T-cell (primary cell): ENCODE measurements around the gene GABRG3. TPM values are rescaled to one million over a fixed set of nuclear protein-coding genes. Genes with fewer than 3 reads are reported as not detected.

Experiments used
- ATAC-seq, 4 experiments: fragments of 200-7000 bp in 3 of 4; fragments of 150-1000 bp in 1 of 4; cut with Tn5 transposase; replicated peaks in 1 of 4; 1 replicate in 3 of 4; 2 replicates in 1 of 4; pipeline ENCODE4 v1.10.0; 2021; ENCODE audit warnings: moderate library complexity in 3 of 4, mild to moderate bottlenecking in 2 of 4, moderate number of reproducible peaks in 1 of 4
- CTCF ChIA-PET, 2 donors: fragments of 300-600 bp; sonication (Branson Sonifier 250); formaldehyde crosslinking; loops; one replicate each; lab custom pipeline; 2022; ENCODE audit warnings: antibody characterized with exemption in 2 of 2; lab: Charles Lee
- POLR2A ChIA-PET, 2 donors: fragments of 300-600 bp; sonication (Branson Sonifier 250); formaldehyde crosslinking; loops; one replicate each; lab custom pipeline; 2022; ENCODE audit warnings: antibody characterized with exemption in 2 of 2; lab: Charles Lee
- DNase-seq, 35 experiments: peaks; one replicate each; pipeline versions ENCODE4 v3.0.0 to v3.0.0-alpha.2; 2013 to 2023
- H3K27ac ChIP-seq: one replicate; pipeline ENCODE4 v1.5.1; 2013; ENCODE audit warnings: low read length
- H3K27me3 ChIP-seq, 2 experiments: replicated peaks in 1 of 2; 1 replicate in 1 of 2; 2 replicates in 1 of 2; pipeline versions ENCODE4 v1.6.1 to v1.7.0; 2013; ENCODE audit warnings: low read length in 1 of 2, mixed read lengths in 1 of 2; ENCODE audit not compliant: control insufficient read depth in 2 of 2, insufficient read depth in 2 of 2; ENCODE audit errors: extremely low read depth in 1 of 2
- H3K36me3 ChIP-seq, 2 donors: 1 replicate in 1 of 2; 2 replicates in 1 of 2; pipeline versions ENCODE4 v1.6.1 to v1.7.0; 2013; ENCODE audit warnings: low read length in 1 of 2; ENCODE audit not compliant: control insufficient read depth in 2 of 2, insufficient read depth in 1 of 2; ENCODE audit errors: extremely low read depth in 1 of 2
- H3K4me1 ChIP-seq, 2 experiments: 1 replicate in 1 of 2; 2 replicates in 1 of 2; pipeline versions ENCODE4 v1.6.1 to v1.7.0; 2013; ENCODE audit warnings: low read length in 2 of 2, mixed read lengths in 1 of 2; ENCODE audit not compliant: insufficient read depth in 2 of 2, control insufficient read depth in 1 of 2; ENCODE audit errors: extremely low read depth in 1 of 2
- H3K4me3 ChIP-seq, 2 donors: 1 replicate in 1 of 2; 2 replicates in 1 of 2; pipeline versions ENCODE4 v1.5.1 to v1.7.0; 2013; ENCODE audit warnings: mild to moderate bottlenecking in 2 of 2, low read length in 1 of 2, moderate library complexity in 1 of 2; ENCODE audit not compliant: control insufficient read depth in 1 of 2; ENCODE audit errors: extremely low read depth in 1 of 2
- H3K9me3 ChIP-seq: 2 replicates; pipeline ENCODE4 v1.7.0; 2013
- H3K27ac Mint-ChIP-seq, 2 donors: one replicate each; pipeline ENCODE4 v1.8.0; 2020 to 2021; ENCODE audit warnings: mild to moderate bottlenecking in 2 of 2, mixed read lengths in 2 of 2
- H3K27me3 Mint-ChIP-seq, 2 donors: one replicate each; pipeline ENCODE4 v1.8.0; 2021 to 2022; ENCODE audit warnings: mixed read lengths in 2 of 2
- H3K36me3 Mint-ChIP-seq: one replicate; pipeline ENCODE4 v1.8.0; 2021; ENCODE audit warnings: mixed read lengths
- H3K4me1 Mint-ChIP-seq, 3 donors: one replicate each; pipeline ENCODE4 v1.8.0; 2020 to 2022; ENCODE audit warnings: mixed read lengths in 3 of 3, mild to moderate bottlenecking in 1 of 3
- H3K4me3 Mint-ChIP-seq, 3 donors: one replicate each; pipeline ENCODE4 v1.8.0; 2020 to 2022; ENCODE audit warnings: mild to moderate bottlenecking in 3 of 3, mixed read lengths in 3 of 3, moderate library complexity in 3 of 3
- H3K9me3 Mint-ChIP-seq, 3 donors: one replicate each; pipeline ENCODE4 v1.8.0; 2020 to 2022; ENCODE audit warnings: mixed read lengths in 3 of 3
- WGBS: methylation state at CpG from one replicate; pipeline ENCODE4 v1.1.5; 2013; ENCODE audit warnings: missing lambda C conversion rate; ENCODE audit not compliant: insufficient coverage; 5-methylcytosine and 5-hydroxymethylcytosine counted together
- total RNA-seq, 35 experiments: library from RNA in 6 of 35; stranded (reverse) in 6 of 35; fragments of 120-200 nt in 1 of 35; gene quantifications; one replicate each; pipeline versions ENCODE4 v1.2.1 to v1.2.4 and lab custom pipeline; 2013 to 2026

GABRG3 gene
- total RNA-seq, 5 donors from 2014 or later (not counting 1 experiment from before 2014, with no cell fraction given): not detected

- Mint-ChIP-seq H3K27me3 (no peaks in the 10 kb centered on the region), H3K4me1 (no peaks in the 10 kb centered on the region), H3K27ac (no peak overlapping the region), H3K4me3 (no peak overlapping the region), H3K9me3 (peaks cover 6 to 17% (median 14%) of the 10 kb centered on the region in 3 donors), H3K36me3 (no peaks in the 10 kb centered on the region)
- Histone ChIP-seq H3K27ac (no peak overlapping the region), H3K4me3 (no peak overlapping the region), H3K4me1 (no peaks in the 10 kb centered on the region), H3K9me3 (no peaks in the 10 kb centered on the region), H3K27me3 (no peaks in the 10 kb centered on the region), H3K36me3 (no peaks in the 10 kb centered on the region)
- CTCF ChIA-PET: no interaction called here
- POLR2A ChIA-PET: no interaction called here
- DNase-seq (no peak), ATAC-seq (no peak)
- no CpG with 5 or more reads among the region's 2 CpGs for WGBS
These were observed 16.6 kb upstream of the GABRG3 start for GRCh38 chr15:26954403-26954802.

GRCh38 chr15:26967719-26968269 is 3.2 kb upstream of the GABRG3 start:
- ChIA-PET CTCF (no interaction called here), POLR2A (interaction anchor here in 1 of 2 donors (0.6 kb wide), 1 partner anchor 994 kb away, joined by 3 read pairs; no protein-coding TSS in a partner anchor)
- no peaks in the 10 kb centered on the region for H3K36me3 Mint-ChIP-seq
- WGBS: 18% methylated on average over 38 of the region's 48 CpGs
- H3K27me3 Mint-ChIP-seq: peaks cover 13 to 23% of the 10 kb centered on the region in 2 donors
- Histone ChIP-seq H3K27ac (no peak overlapping the region), H3K4me1 (no peaks in the 10 kb centered on the region), H3K4me3 (no peak overlapping the region), H3K9me3 (no peaks in the 10 kb centered on the region), H3K27me3 (peaks cover 8 to 15% of the 10 kb centered on the region in 2 experiments), H3K36me3 (no peaks in the 10 kb centered on the region)
- H3K9me3 Mint-ChIP-seq: peaks cover 0 to 6% (median 5%) of the 10 kb centered on the region in 3 donors
- no peaks in the 10 kb centered on the region for H3K4me1 Mint-ChIP-seq
- H3K27ac Mint-ChIP-seq: no peak overlapping the region
- no peak overlapping the region for H3K4me3 Mint-ChIP-seq
- no peak for DNase-seq
- ATAC-seq: no peak

DNA sequence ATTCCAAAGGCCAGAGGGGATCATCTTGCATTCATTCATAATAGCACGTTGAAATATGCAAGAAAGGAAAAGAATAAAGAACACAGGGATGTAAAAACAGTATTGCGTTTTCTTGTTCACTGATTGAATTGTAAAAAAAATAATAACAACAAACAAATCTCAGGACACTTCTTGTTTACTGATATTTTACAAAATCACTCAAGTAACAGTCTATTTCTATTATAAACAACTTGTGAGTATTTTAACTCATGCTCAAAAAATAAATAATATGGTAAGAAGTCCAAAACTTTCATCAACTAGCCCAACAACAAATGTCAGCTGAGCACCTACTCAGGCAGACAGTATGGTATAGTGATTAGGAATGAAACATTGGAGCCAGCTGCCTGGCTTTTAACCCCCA is 2.2 kb upstream of the GABRG3 start:
- no peak for DNase-seq
- H3K27ac Mint-ChIP-seq: no peak overlapping the region
- peaks cover 0 to 5% (median 4%) of the 10 kb centered on the region in 3 donors for H3K9me3 Mint-ChIP-seq
- H3K27me3 ChIP-seq: peaks cover 8 to 15% of the 10 kb centered on the region in 2 experiments
- no peak overlapping the region for H3K27ac ChIP-seq
- no peaks in the 10 kb centered on the region for H3K36me3 Mint-ChIP-seq
- peaks cover 13 to 26% of the 10 kb centered on the region in 2 donors for H3K27me3 Mint-ChIP-seq
- no peaks in the 10 kb centered on the region for H3K4me1 ChIP-seq
- ATAC-seq: no peak
- no peaks in the 10 kb centered on the region for H3K36me3 ChIP-seq
- no peaks in the 10 kb centered on the region for H3K9me3 ChIP-seq
- ChIA-PET POLR2A (no interaction called here), CTCF (no interaction called here)
- H3K4me1 Mint-ChIP-seq: no peaks in the 10 kb centered on the region
- WGBS: no CpG with 5 or more reads among the region's 2 CpGs
- no peak overlapping the region for H3K4me3 ChIP-seq
- H3K4me3 Mint-ChIP-seq: no peak overlapping the region

- DNase-seq: no peak
- H3K9me3 ChIP-seq: no peaks in the 10 kb centered on the region
- Mint-ChIP-seq H3K4me1 (no peaks in the 10 kb centered on the region), H3K4me3 (no peak overlapping the region), H3K27me3 (peaks cover 13 to 26% of the 10 kb centered on the region in 2 donors), H3K27ac (no peak overlapping the region), H3K9me3 (no peaks in the 10 kb centered on the region), H3K36me3 (no peaks in the 10 kb centered on the region)
- no peak for ATAC-seq
- CTCF ChIA-PET: no interaction called here
- H3K27me3 ChIP-seq: peaks cover 9 to 15% of the 10 kb centered on the region in 2 experiments
- H3K4me1 ChIP-seq: no peaks in the 10 kb centered on the region
- WGBS: 14% methylated on average over 64 of the region's 72 CpGs
- no peak overlapping the region for H3K27ac ChIP-seq
- POLR2A ChIA-PET: no interaction called here
- H3K36me3 ChIP-seq: no peaks in the 10 kb centered on the region
- no peak overlapping the region for H3K4me3 ChIP-seq
These were observed 464 bp downstream of the GABRG3 start for GRCh38 chr15:26971271-26972018.

GRCh38 chr15:26972636-26973035 is 1.7 kb downstream of the GABRG3 start:
- CTCF ChIA-PET: no interaction called here

GRCh38 chr15:26974120-26974780 is 3.3 kb downstream of the GABRG3 start:
- Mint-ChIP-seq H3K4me1 (no peaks in the 10 kb centered on the region), H3K9me3 (no peaks in the 10 kb centered on the region), H3K36me3 (no peaks in the 10 kb centered on the region), H3K4me3 (no peak overlapping the region), H3K27ac (no peak overlapping the region), H3K27me3 (peaks cover 10 to 26% of the 10 kb centered on the region in 2 donors)
- Histone ChIP-seq H3K4me3 (no peak overlapping the region), H3K36me3 (no peaks in the 10 kb centered on the region), H3K4me1 (no peaks in the 10 kb centered on the region), H3K27me3 (peaks cover 9 to 15% of the 10 kb centered on the region in 2 experiments), H3K27ac (no peak overlapping the region), H3K9me3 (no peaks in the 10 kb centered on the region)
- ATAC-seq: no peak
- whole genome bisulfite sequencing: 27% methylated on average over 4 of the region's 9 CpGs
- no peak for DNase-seq
- POLR2A ChIA-PET: no interaction called here
- CTCF ChIA-PET: no interaction called here

More at GRCh38 chr15:26972636-26973035, 1.7 kb downstream of the GABRG3 start:
- Histone ChIP-seq H3K4me1 (no peaks in the 10 kb centered on the region), H3K27me3 (peaks cover 9 to 15% of the 10 kb centered on the region in 2 experiments), H3K27ac (no peak overlapping the region), H3K36me3 (no peaks in the 10 kb centered on the region), H3K4me3 (no peak overlapping the region), H3K9me3 (no peaks in the 10 kb centered on the region)
- WGBS: 54% methylated on average over 2 of the region's 2 CpGs
- H3K4me3 Mint-ChIP-seq: no peak overlapping the region
- POLR2A ChIA-PET: no interaction called here
- DNase-seq: no peak
- H3K4me1 Mint-ChIP-seq: no peaks in the 10 kb centered on the region
- H3K36me3 Mint-ChIP-seq: no peaks in the 10 kb centered on the region
- no peak for ATAC-seq
- H3K9me3 Mint-ChIP-seq: no peaks in the 10 kb centered on the region
- H3K27me3 Mint-ChIP-seq: peaks cover 13 to 26% of the 10 kb centered on the region in 2 donors
- no peak overlapping the region for H3K27ac Mint-ChIP-seq
